ENCODE results near the gene ADRA2B. TPM values are rescaled to one million over a fixed set of nuclear protein-coding genes. Genes with fewer than 3 reads are reported as not detected.
A peak's percentile ranks its signal among the peaks of the same experiment; 100 is the strongest.

The ADRA2B gene
- total RNA-seq, 6 donors from 2014 or later = 0.15 to 1.0 (median 0.31) TPM

GRCh38 chr2:96090196-96090926 lies 26.0 kb downstream of the ADRA2B start:
- TF ChIP-seq EP300 (IDR thresholded peaks at IDR 0.05) (no peak), POLR2AphosphoS5 (IDR thresholded peaks at IDR 0.05) (no peak), CTCF (IDR thresholded peaks at IDR 0.05) (no peak), POLR2A (IDR thresholded peaks at IDR 0.05) (no peak)
- Histone ChIP-seq H3K27ac (no peak overlapping the region), H3K4me1 (no peaks in the 10 kb centered on the region), H3K36me3 (no peaks in the 10 kb centered on the region), H3K27me3 (no peaks in the 10 kb centered on the region), H3K9me3 (no peaks in the 10 kb centered on the region), H3K4me3 (no peak overlapping the region)
- WGBS, 2 donors = 81 to 85% methylated on average over 12 of the region's 12 CpGs
- ATAC-seq (ENCODE audit: low FRiP score in 2 of 2) (no peak), DNase-seq (peak; percentile 8 to 37)

- TF ChIP-seq EP300 (IDR thresholded peaks at IDR 0.05) = no peak
- TF ChIP-seq POLR2A (IDR thresholded peaks at IDR 0.05) = no peak
- TF ChIP-seq CTCF (IDR thresholded peaks at IDR 0.05) = no peak
- no peak for TF ChIP-seq POLR2AphosphoS5 (IDR thresholded peaks at IDR 0.05)
- Histone ChIP-seq H3K4me1 (no peaks in the 10 kb centered on the region), H3K9me3 (no peaks in the 10 kb centered on the region), H3K27ac (no peak overlapping the region), H3K27me3 (no peaks in the 10 kb centered on the region), H3K36me3 (no peaks in the 10 kb centered on the region), H3K4me3 (no peak overlapping the region)
- DNase-seq (peak in 1 of 2 donors; percentile 17), ATAC-seq (ENCODE audit: low FRiP score in 2 of 2) (peak in 1 of 2 donors; percentile 22)
- 70 to 75% methylated on average over 15 to 20 of the region's 22 CpGs for WGBS, 2 donors
Observed at GRCh38 chr2:96089356-96090195, 26.8 kb downstream of the ADRA2B start.

GRCh38 chr2:96088340-96089335 lies 27.7 kb downstream of the ADRA2B start:
- Histone ChIP-seq H3K9me3 (no peaks in the 10 kb centered on the region), H3K4me3 (no peak overlapping the region), H3K27ac (no peak overlapping the region), H3K36me3 (no peaks in the 10 kb centered on the region), H3K4me1 (no peaks in the 10 kb centered on the region), H3K27me3 (no peaks in the 10 kb centered on the region)
- TF ChIP-seq EP300 (IDR thresholded peaks at IDR 0.05) = no peak
- no peak for TF ChIP-seq CTCF (IDR thresholded peaks at IDR 0.05)
- TF ChIP-seq POLR2AphosphoS5 (IDR thresholded peaks at IDR 0.05) = no peak
- no peak for TF ChIP-seq POLR2A (IDR thresholded peaks at IDR 0.05)
- DNase-seq (peak in 1 of 2 donors; percentile 10), ATAC-seq (ENCODE audit: low FRiP score in 2 of 2) (no peak)
- 70 to 79% methylated on average over 15 to 19 of the region's 19 CpGs for whole genome bisulfite sequencing, 2 donors

GRCh38 chr2:96087130-96087529 lies 29.2 kb downstream of the ADRA2B start:
- Histone ChIP-seq H3K27ac (no peak overlapping the region), H3K4me1 (peaks cover 0 to 9% (median 0%) of the 10 kb centered on the region in 4 donors), H3K9me3 (no peaks in the 10 kb centered on the region), H3K36me3 (no peaks in the 10 kb centered on the region), H3K27me3 (no peaks in the 10 kb centered on the region), H3K4me3 (no peak overlapping the region)
- no peak for ATAC-seq (ENCODE audit: low FRiP score in 2 of 2)
- TF ChIP-seq POLR2AphosphoS5 (IDR thresholded peaks at IDR 0.05) (no peak), POLR2A (IDR thresholded peaks at IDR 0.05) (no peak), CTCF (IDR thresholded peaks at IDR 0.05) (no peak), EP300 (IDR thresholded peaks at IDR 0.05) (no peak)
- WGBS, 2 donors = 48 to 50% methylated on average over 2 of the region's 2 CpGs
- DNase-seq = no peak

Measured in upper lobe of left lung (tissue), 6 donors.